ENCODE data around the gene BEST1.

The BEST1 gene

DNA sequence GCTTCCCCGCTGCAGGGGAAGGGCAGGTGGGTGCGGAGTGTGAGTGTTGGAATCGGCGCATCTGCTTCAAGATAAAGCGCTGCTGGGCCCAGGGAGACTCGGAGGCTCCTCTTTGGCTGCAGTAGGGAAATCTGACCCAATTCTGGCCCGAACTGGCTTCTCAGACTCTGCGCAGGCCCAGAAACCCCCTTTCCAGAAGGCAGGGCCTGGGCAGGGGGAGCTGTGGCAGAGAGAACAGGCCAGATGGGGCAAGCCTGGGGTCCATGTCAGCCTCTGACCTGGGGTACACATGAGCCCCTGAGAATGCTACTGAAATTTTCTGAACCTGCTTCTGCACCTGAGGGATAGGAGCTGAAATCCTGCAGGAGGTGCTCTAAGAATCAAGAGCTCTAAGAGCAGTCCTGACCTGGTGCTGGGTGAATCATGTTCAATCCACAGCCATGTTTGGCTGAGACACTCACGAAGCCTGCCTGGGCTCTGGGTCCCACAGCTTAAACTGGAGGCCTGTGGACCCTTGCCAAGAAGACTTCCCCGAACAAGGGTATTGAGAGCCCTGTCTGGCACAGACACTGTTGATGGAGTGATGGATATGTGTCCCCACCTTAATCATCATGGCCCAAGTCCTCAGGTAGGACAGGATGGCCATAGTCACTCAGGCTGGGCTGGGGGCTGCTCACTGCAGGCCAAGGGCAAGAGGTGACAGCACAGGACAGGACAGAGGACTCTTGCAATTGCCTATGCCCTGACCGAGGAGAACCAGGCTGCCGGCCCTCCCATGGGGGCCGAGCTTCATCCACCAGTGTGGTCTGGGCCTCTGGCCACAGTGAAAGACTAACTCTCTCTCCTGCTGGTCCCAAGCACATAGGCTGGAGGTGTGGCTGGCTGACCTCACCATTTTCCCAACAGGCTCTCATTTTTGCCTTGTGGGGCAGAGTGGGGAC lies 39.7 kb upstream of the BEST1 start:
- DNase-seq (ENCODE audit: insufficient read length) = no peak
- TF ChIP-seq POLR2A (IDR thresholded peaks at IDR 0.05; ENCODE audit: low read depth, low read length) (no peak), POLR2AphosphoS5 (IDR thresholded peaks at IDR 0.05; ENCODE audit: low read depth, low read length) (no peak), TAF1 (IDR thresholded peaks at IDR 0.05; ENCODE audit: borderline replicate concordance, low read depth, low read length) (no peak)

DNA sequence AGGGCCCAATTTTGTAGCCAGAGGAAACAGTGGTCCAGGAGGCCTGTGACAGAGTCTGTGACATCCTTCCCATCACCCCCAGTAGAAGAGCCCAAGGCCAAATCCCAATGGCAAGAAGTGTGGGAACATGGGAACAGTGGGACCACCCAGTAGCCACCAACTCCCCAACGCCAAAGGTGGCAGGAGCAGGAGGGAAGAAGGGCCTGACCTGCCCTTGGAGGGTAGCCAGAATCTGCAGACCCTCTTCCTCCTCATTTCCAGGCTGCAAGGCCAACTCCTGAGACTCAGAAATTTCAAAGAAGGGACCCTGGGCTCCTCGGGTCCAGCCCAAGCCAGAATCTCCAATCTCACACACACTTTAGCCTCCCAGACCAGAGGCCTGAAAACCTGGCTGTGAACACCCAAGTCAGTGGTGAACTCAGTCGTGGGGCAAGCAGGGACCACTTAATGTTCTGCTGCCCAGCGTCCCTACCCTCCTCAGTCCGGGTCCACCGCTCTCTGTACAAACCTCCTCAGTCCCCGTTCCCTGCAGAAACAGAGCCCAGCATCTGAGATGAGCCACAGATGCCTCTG lies 38.9 kb upstream of the BEST1 start:
- peak; percentile 6 for DNase-seq (ENCODE audit: insufficient read length)
- no peak for FAIRE-seq
- TF ChIP-seq POLR2A (IDR thresholded peaks at IDR 0.05; ENCODE audit: low read depth, low read length) = no peak
- no peak for TF ChIP-seq TAF1 (IDR thresholded peaks at IDR 0.05; ENCODE audit: borderline replicate concordance, low read depth, low read length)
- no peak for TF ChIP-seq POLR2AphosphoS5 (IDR thresholded peaks at IDR 0.05; ENCODE audit: low read depth, low read length)

More for the DNA sequence above, 39.7 kb upstream of the BEST1 start:
- FAIRE-seq = no peak

DNA sequence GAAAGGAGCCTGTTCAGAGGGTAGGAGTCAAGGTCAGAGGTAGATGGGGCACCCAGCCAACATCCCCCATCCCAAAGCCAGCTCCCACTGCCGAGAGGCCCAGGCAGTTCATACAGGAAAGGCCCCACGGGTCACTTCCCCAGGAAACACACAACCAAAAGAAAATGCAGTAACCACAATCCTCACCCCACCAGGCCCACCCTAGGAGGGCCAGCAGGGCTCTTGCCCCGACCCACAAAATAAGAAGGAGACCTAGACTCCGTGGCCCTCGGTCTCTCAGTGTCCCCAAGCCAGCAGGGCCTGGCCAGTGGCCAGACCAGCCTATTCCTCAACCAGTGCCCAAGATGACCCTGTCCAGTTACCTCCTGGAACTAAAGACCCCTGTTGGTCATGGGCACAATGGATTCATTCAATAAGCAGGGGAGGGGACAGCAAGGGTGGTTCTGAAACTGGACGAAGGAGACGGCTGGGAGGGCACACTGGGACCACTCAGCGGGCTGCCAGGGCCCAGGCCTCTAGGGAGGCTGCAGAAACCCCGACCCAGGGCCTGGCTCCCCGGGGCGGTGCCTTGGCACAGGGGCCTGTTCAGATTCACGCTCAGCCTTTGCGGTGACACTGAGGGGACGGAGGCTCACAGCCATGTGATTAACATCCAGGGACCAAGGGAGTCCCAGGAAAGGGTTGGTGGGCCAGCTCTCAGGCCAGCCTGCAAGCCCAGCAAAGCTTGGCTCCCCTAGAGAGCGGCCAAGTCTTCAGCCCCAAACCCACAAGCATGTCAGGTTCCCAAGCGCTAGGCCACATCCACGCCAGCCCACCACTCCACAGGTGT lies 38.2 kb upstream of the BEST1 start:
- no peak for FAIRE-seq
- TF ChIP-seq POLR2AphosphoS5 (IDR thresholded peaks at IDR 0.05; ENCODE audit: low read depth, low read length) (no peak), POLR2A (IDR thresholded peaks at IDR 0.05; ENCODE audit: low read depth, low read length) (no peak), TAF1 (IDR thresholded peaks at IDR 0.05; ENCODE audit: borderline replicate concordance, low read depth, low read length) (no peak)
- DNase-seq (ENCODE audit: insufficient read length) = peak; percentile 10

DNA sequence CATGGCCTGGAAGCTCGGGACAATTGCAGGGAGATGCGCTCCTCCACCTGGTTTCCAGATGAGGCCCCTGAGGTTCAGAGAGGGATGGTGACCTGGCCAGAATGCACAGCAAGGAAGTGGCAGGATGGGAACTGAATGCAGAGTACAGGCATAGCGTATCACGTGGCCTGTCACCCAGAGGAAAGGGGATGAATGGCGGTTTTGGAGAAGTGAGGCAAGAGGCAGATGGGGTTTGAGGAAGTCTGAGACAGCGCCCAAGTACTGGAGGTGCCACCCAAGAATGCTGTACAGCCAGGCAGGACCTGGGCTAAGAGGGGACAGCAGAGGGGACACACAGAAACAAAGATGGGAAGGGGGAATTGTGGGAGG lies 37.6 kb upstream of the BEST1 start:
- FAIRE-seq (no peak), DNase-seq (ENCODE audit: insufficient read length) (peak; percentile 19)
- no peak for TF ChIP-seq TAF1 (IDR thresholded peaks at IDR 0.05; ENCODE audit: borderline replicate concordance, low read depth, low read length)
- TF ChIP-seq POLR2A (IDR thresholded peaks at IDR 0.05; ENCODE audit: low read depth, low read length) = no peak
- no peak for TF ChIP-seq POLR2AphosphoS5 (IDR thresholded peaks at IDR 0.05; ENCODE audit: low read depth, low read length)

DNA sequence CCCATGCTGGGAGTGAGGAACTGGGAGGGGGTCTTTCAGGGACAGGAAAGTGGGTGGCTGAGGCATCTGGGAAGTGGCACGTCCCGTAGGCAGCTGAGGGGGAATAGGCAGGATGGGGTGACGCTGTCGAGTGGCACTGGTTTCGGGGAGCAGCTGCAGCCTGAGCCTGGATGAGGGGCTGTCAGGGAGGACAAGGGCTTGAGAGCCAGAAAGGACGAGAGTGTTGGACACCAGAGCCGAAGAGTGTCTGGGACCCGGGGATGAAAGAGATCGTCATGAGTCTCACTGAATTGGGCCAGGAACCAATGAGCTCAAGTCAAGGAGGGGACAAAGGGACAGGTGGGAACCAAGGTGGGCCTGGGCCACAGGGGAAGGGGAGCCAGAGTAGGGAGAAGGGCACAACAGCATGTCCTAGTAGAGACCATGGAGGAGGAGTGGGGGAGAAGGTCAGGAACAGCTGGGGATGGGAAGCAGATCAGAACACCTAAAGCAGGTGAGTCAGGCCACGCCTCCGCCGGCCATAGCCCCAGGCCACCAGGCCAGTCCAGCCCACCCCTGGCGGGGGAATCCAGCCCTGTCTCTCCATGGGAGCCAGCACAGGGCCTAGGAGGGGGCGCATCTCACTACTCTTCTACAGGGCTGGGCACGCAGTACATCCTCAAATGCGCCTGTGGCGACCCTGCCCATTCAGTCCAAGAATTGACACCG lies 37.0 kb upstream of the BEST1 start:
- peak; percentile 20 for DNase-seq (ENCODE audit: insufficient read length)
- TF ChIP-seq TAF1 (IDR thresholded peaks at IDR 0.05; ENCODE audit: borderline replicate concordance, low read depth, low read length) (no peak), POLR2AphosphoS5 (IDR thresholded peaks at IDR 0.05; ENCODE audit: low read depth, low read length) (no peak), POLR2A (IDR thresholded peaks at IDR 0.05; ENCODE audit: low read depth, low read length) (no peak)
- no peak for FAIRE-seq

DNA sequence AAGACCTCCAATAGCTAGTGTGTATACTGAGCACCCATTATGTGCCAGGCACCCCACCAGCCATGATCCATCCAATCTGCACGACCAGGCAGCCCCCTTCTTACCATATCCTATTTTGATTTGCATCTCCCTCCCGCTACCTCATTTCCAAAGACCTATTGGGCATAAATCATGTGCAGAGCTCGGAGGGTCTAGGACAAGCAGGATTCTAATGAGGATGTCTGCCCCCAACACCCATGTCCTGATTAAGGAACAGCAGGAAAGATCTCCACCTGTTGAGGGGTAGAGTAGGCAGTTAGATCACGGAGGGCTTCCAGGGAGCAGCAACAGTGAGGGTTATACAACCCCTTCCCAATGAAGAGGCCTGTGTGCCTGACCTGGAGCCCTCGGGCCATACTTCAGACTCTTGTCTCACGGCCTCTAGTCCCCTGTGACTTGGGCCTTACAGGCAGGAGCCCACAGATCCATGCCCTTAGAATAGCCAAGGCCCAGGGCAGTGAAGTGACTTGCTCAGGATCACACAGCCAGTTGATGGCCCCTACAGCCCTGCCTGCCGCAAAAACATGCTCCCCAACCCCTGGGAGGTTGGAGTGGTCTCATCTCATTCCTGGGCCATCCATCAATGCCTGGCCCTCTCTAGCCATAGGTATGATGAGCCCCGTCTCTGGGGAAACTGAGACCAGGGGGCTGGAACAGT lies 36.3 kb upstream of the BEST1 start:
- FAIRE-seq = no peak
- no peak for TF ChIP-seq TAF1 (IDR thresholded peaks at IDR 0.05; ENCODE audit: borderline replicate concordance, low read depth, low read length)
- TF ChIP-seq POLR2A (IDR thresholded peaks at IDR 0.05; ENCODE audit: low read depth, low read length) = no peak
- TF ChIP-seq POLR2AphosphoS5 (IDR thresholded peaks at IDR 0.05; ENCODE audit: low read depth, low read length) = no peak
- no peak for DNase-seq (ENCODE audit: insufficient read length)

DNA sequence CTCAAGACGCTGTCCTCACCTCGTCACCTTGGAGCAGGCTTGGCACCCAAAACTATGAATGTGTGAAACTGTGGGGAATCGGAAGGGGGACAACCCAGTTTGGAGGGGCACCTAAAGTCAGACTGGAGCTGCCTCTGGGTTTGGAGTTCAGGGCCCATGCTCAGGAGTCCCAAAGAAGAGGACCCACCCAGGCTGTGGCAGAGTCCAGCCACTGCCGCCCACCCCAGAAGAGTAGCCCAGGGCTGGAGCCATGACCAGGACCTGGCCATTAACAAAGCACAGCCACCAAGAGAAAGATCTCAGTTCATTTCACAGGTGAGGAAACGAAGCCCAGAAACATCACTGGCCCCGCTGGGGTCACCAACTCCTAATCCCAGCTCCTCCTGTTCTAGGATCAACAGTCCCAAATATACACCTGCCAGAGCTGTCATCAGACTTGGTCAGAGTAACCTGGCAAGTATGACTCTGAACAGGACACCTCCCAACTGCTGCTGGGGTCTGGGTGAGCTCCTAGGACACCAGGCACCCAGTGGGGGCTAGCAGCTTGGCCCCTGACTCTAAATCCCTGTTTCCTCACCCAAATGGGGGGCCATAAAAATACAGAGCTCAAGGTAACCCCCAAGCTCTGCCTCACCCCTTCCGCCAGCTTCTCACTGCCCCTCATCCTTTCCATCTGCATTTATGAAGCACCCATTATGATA lies 35.5 kb upstream of the BEST1 start:
- DNase-seq (ENCODE audit: insufficient read length) = peak; percentile 12
- no peak for FAIRE-seq
- TF ChIP-seq TAF1 (IDR thresholded peaks at IDR 0.05; ENCODE audit: borderline replicate concordance, low read depth, low read length) (no peak), POLR2A (IDR thresholded peaks at IDR 0.05; ENCODE audit: low read depth, low read length) (no peak), POLR2AphosphoS5 (IDR thresholded peaks at IDR 0.05; ENCODE audit: low read depth, low read length) (no peak)

DNA sequence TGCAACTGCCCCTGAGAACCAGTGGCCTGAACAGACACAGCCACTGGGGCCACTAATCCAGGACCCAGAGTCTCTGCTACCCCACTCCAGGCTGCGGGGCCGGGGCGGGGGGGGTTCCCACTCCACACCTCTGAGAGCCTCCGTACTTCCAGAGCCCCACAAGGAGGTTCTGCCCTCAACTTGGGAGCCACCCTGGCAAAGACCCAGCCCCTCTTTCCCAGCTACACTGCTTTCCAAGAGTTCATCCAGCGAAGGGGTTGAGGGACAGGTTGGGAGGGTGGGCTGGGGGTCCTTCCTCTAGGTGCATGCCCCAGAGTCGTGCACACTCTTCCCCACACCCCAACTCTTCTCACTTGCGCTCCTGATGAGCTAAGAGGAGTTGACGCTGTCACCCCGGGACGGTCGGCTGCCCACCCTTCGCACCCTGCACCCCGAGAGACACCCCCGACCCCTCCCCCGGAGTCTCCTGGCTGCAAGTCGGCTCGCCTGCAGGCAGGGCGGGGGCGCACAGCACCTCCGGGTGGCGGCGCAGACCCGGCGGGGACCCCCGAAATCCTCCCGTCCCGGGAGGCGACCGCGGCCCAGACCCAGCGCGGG lies 33.3 kb upstream of the BEST1 start:
- FAIRE-seq (no peak), DNase-seq (ENCODE audit: insufficient read length) (no peak)
- TF ChIP-seq TAF1 (IDR thresholded peaks at IDR 0.05; ENCODE audit: borderline replicate concordance, low read depth, low read length) (no peak), POLR2A (IDR thresholded peaks at IDR 0.05; ENCODE audit: low read depth, low read length) (no peak), POLR2AphosphoS5 (IDR thresholded peaks at IDR 0.05; ENCODE audit: low read depth, low read length) (no peak)

DNA sequence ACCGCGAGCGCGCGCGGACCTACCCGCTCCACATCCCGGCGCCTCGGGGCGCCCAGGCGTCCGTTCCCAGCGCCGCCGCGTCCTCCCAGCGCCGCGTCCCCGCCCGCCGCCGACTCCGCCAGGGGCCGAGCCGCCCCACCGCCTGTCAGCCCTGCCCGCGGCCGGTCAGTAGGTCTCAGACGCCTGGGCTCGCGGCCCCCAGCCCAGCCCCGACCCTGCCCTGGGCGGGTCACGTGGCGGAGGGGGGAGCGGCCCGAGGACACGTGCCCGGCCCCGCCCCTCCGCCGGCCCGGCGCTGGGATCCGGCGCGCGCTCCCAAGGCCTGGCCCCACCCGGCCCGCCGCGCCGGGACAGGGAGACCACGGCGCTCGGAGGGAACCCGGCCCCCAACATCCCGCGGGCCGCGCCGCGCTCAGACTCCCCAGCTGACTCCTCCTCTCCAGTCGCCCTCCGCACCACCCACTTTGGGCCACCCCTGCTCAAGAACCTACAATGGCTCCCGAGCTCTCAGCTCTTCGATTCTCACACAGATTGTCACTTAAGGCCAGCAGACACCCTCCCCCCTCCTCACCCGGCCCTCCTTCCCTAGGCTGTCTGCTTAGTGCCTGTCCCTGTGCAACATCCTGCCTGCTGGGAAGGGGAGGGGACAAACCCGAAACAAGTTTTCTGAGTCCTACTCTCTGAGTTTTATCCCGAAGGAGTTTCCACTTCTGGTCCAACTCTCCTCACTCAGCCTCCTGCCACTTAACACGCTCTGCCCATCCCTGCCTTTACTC lies 32.6 kb upstream of the BEST1 start, which contains the start of gene RAB3IL1:
Gene RAB3IL1, minus strand, starts transcription at position 233 of the 776 bp plus-strand sequence. Its CDS starts 199 bp downstream, at position 34.
- DNase-seq (ENCODE audit: insufficient read length) (peak; percentile 37), FAIRE-seq (no peak)
- TF ChIP-seq TAF1 (IDR thresholded peaks at IDR 0.05; ENCODE audit: borderline replicate concordance, low read depth, low read length) (no peak), POLR2A (IDR thresholded peaks at IDR 0.05; ENCODE audit: low read depth, low read length) (no peak), POLR2AphosphoS5 (IDR thresholded peaks at IDR 0.05; ENCODE audit: low read depth, low read length) (no peak)

Data from GM12892 (cell line).